Activated CD8-positive, alpha-beta memory T cell treated with anti-CD3 and anti-CD28 coated beads for 24 hours (primary cell): ENCODE data around the gene CCNL1.
"Not testable (repeated sequence)": the region's sequence is repeated elsewhere in the genome, so short reads cannot be mapped to it uniquely, and the experiment has no call there.

Source experiments
- DNase-seq: peaks from one replicate; pipeline ENCODE4 v3.0.0-alpha.2; 2020

CCNL1 gene

DNA sequence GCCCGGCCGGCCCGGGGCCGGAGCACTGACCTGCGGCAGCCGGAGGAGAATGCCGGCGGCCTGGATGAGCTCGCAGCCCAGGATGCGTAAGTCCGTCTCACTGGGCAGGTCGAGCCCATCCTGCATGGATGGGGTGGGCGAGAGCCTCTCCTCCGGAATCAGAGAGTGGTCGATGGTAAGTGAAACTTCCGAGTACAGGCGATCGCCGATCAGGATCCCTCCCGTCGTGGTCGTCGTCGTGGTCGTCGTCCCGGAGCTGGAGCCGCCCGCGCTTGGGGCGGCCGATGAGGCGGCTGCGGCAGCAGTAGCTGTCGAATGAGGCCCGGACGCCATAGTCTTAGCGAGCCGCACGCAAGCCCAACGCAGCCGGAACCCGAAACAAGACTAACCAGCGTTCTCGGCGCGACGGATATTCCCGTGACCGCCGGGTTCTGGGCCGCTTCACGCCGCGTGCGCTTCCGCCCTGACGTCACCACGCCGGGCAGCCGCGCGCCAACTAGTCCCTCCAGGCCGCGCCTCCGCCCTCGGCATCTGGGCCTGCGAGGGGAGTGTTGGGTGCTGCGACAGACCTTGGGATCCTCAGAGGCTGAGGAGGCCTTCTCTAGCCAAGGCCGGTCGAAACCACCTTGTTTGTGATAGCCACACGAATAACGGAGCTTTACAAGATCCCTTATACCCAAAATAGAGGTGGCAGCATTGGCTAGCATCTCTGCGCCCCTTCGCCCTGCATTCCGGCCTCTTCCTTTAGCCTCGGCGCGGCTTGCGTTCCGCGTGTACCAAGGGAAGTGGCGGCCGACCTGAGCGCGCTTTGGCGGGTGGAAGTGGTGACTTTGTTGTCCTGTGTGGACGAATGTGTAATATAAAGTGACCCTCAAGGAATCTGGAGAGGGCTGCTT, at the start of gene CCNL1:
Gene CCNL1, minus strand, starts transcription at position 386 of the 896 bp plus-strand sequence. Its CDS starts 53 bp downstream, at position 333.
- peak; percentile 98 for DNase-seq

DNA sequence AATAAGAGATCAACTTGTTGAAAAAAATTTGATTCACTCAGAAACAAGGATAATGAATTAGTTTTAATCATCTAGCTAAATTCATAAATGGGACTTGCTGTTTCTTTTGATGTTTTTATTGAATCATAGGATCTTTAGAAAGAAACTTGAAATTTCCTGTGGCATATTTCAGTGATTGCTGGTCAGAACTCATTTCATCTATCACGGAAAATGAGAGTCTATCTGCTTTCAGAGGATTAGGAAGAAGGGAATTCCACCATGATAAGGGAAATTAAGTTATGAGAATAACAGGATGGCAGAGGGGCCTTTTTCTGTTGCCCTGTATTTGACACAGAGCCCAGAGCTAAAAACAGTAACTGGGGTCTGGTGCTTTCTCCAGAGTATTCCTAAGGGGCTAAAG, 44.9 kb upstream of the CCNL1 start:
- DNase-seq = no peak

DNA sequence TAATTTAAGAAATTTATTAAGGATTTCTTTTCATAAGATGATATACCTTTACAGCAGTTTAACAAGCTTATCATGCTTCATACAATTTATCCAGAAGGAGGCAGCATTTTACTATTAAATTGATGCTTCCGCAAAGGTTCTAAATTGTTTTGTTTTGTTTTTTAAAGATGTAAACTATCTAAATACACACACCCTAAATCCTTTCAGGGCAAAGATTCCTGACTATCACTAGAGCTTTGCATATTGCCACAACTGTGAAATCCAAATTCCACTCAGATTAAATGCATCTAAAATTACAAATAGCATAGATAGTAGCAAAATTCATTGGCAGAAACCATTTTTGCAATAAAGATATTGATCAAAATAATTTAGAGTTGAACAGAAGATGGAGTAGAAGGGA, 44.5 kb upstream of the CCNL1 start:
- DNase-seq = no peak

DNA sequence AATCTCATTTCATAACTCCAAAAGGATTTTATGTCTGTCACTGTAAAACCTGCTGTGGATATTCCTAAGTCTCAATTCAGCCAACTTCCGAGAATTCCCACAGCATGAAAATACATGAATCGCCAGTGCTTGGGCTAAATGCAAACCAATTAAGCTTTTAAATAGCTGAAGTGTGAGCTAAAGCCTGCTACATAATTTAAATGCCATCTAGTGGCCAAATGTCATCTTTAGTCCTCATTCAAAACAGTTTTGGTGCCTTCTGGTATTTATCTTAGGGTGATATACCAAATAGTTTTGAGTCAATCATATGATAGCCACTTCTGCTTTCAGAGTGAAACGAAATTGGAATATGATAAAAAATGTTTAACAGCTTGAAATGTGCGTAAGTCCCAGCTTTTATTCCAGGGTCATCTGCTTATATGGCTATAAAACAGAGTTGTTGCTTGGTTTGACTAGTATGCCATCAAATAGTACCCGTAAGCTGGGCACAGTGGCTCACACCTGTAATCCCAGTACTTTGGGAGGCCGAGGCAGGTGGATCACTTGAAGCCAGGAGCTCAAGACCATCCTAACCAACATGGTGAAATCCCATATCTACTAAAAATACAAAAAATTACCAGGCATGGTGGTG, 41.8 kb upstream of the CCNL1 start:
- no peak for DNase-seq

DNA sequence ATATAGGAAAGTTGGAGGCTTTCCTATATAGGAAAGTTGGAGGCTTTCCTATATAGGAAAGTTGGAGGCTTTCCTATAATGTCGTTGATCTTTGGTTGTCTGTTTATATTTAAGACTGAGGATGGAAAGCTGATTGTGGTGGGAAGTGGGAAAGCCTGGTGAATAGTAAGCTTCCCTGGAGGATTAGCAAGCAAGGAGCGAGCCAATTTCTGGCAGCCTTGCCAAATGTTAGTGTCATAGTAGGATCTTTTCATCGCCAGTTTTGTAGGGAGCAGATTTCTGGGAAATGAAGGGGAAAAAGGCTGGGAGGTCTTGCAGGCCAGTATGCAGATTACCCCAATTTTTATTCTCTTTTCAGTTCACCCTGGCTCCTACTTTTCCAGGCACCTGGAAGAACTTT, 39.9 kb upstream of the CCNL1 start:
- DNase-seq = no peak

DNA sequence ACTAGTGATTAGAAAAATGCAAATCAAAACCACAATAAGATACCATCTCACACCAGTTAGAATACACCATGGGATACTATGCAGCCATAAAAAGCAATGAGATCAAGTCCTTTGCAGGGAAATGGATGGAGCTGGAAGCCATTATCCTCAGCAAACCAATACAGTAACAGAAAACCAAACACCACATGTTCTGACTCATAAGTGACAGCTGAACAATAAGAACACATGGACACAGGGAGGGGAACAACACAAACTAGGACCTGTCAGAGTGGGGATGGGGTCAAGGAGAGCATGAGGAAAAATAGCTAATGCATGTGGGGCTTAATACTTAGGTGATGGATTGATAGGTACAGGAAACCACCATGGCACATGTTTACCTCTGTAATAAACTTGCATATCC, 36.0 kb upstream of the CCNL1 start:
- no peak for DNase-seq

DNA sequence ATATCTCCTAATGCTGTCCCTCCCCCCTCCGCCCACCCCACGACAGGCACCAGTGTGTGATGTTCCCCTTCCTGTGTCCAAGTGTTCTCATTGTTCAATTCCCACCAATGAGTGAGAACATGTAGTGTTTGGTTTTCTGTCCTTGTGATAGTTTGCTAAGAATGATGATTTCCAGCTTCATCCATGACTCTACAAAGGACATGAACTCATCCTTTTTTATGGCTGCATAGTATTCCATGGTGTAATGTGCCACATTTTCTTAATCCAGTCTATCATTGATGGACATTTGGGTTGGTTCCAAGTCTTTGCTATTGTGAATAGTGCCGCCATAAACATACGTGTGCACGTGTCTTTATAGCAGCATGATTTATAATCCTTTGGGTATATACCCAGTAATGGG, 31.2 kb upstream of the CCNL1 start:
- not testable (repeated sequence) for DNase-seq

DNA sequence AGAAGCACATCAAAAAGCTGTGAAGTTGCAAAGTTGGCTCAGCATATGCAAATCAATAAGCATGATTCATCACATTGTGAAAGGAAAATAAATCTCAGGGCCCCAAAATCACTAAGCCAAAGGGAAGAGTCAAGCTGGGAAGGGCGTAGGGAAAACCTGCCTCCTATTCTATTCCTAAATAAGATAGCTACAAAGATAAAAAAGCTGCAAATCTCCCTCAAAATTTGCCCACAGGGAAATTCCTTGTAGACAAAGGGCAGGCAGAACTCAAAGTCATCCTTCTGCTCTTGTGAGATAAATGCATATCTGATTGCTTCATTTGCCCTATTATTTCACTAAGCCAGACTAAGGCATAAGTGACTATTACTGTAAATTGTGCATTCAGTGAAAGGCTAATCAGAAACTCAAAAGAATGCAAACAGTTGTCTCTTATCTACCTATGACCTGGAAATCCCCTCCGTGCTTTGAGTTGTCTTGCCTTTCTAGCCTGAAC, 30.5 kb upstream of the CCNL1 start:
- DNase-seq = no peak

DNA sequence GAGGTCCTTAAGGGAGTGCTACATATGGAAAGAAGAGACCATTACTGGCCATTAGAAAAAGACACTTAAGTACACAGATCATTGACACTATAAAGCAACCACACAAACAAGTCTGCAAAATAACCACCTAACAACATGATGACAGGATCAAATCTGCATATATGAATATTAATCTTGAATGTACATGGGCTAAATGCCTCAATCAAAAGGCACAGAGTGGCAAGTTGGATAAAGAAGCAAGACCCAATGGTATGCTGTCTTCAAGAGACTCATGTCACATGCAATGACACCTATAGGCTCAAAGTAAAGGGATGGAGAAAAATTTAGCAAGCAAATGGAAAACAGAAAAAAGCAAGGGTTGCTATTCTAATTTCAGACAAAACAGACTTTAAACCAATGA, 28.4 kb upstream of the CCNL1 start:
- DNase-seq = no peak

DNA sequence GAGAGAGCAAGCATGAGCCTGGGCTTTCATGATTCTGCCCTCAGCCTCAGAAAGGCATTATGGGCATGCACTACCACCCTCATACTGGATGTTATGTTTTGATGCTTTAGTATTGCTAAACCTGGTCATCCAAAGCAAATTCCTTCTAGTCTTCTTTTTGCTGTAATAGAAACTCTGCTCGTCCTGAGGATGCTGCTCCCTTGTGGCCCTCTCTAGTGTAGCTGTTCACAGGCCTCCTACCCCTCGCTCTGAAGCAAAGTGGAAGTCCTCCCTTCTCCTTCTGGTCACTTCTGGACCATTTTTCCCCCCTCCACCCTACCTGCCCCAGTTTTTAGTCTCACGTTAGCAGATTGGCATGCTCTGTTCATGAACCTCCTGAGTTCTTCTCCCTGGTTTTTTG, 22.9 kb upstream of the CCNL1 start:
- DNase-seq = no peak

DNA sequence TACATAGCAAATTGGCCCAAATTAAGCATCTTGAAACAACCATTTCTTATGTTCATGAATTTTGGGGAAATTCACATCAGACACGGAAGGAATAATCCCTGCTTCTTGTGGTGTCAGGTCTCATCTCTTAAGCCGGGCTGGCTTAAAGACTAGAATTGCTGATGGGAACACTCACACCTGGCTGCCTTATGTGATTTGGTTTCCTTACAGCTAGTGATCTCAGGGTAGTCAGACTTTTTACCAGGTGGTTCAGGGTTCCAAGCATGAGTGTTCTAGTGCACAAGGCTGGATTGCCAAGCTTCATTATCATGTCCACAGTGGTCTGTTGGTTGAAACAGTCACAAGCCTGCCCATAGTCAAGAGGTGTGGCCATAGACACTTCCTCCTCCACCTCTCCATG, 20.3 kb upstream of the CCNL1 start:
- no peak for DNase-seq

DNA sequence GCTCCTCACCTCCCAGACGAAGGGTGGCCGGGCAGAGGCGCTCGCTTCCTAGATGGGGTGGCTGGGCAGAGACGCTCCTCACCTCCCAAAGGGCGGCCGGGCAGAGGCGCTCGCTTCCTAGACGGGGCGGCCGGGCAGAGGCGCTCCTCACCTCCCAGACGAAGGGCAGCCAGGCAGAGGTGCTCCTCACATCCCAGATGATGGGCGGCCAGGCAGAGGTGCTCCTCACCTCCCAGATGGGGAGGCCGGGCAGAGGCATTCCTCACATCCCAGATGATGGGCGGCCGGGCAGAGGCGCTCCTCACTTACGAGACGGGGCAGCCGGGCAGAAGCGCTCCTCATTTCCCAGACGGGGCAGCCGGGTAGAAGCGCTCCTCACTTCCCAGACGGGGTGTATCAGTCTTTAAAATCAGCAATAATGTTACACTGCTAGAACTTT, 19.4 kb upstream of the CCNL1 start:
- DNase-seq = no peak

DNA sequence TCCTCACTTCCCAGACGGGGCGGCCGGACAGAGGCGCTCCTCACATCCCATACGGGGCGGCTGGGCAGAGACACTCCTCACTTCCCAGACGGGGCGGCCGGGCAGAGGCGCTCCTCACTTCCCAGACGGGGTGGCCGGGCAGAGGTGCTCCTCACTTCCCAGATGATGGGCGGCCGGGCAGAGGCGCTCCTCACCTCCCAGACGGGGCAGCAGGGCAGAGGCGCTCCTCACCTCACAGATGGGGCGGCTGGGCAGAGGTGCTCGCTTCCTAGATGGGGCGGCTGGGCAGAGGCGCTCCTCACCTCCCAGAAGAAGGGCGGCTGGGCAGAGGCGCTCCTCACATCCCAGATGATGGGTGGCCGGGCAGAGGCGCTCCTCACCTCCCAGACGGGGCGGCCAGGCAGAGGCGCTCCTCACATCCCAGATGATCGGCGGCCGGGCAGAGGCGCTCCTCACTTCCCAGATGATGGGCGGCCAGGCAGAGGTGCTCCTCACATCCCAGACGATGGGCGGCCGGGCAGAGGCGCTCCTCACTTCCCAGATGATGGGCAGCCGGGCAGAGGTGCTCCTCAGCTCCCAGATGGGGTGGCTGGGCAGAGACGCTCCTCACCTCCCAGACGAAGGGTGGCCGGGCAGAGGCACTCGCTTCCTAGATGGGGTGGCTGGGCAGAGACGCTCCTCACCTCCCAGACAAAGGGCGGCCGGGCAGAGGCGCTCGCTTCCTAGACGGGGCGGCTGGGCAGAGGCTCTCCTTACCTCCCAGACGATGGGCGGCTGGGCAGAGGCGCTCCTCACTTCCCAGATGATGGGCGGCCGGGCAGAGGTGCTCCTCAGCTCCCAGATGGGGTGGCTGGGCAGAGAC, 18.8 kb upstream of the CCNL1 start:
- DNase-seq = not testable (repeated sequence)

DNA sequence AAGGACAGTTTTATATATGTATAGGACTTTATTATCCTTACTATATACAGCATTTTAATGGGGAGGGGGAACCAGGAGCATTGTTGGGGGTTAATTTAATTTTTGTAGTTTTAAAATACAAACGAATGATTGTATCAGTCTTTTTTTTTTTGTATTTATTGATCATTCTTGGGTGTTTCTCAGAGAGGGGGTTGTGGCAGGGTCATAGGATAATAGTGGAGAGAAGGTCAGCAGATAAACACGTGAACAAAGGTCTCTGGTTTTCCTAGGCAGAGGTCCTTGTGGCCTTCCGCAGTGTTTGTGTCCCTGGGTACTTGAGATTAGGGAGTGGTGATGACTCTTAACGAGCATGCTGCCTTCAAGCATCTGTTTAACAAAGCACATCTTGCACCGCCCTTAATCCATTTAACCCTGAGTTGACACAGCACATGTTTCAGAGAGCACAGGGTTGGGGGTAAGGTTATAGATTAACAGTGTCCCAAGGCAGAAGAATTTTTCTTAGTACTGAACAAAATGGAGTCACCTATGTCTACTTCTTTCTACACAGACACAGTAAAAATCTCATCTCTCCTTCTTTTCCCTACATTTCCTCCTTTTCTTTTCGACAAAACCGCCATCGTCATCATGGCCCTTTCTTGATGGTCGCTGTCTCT, 18.0 kb upstream of the CCNL1 start:
- DNase-seq = not testable (repeated sequence)

DNA sequence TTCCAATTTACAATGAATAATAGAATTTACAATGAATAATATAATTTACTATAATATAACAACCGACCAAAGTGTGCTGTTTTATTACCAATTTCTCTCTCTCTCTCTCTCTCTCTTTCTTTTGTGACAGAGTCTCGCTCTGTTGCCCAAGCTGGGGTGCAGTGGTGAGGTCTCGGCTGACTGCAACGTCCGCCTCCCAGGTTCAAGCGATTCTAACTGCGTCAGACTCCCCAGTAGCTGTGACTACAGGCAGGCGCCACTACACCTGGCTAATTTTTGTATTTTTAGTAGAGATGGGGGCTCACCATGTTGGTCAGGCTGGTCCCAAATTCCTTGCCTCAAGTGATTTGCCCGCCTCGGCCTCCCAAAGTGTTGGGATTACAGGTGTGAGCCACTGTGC, 17.0 kb upstream of the CCNL1 start:
- no peak for DNase-seq

DNA sequence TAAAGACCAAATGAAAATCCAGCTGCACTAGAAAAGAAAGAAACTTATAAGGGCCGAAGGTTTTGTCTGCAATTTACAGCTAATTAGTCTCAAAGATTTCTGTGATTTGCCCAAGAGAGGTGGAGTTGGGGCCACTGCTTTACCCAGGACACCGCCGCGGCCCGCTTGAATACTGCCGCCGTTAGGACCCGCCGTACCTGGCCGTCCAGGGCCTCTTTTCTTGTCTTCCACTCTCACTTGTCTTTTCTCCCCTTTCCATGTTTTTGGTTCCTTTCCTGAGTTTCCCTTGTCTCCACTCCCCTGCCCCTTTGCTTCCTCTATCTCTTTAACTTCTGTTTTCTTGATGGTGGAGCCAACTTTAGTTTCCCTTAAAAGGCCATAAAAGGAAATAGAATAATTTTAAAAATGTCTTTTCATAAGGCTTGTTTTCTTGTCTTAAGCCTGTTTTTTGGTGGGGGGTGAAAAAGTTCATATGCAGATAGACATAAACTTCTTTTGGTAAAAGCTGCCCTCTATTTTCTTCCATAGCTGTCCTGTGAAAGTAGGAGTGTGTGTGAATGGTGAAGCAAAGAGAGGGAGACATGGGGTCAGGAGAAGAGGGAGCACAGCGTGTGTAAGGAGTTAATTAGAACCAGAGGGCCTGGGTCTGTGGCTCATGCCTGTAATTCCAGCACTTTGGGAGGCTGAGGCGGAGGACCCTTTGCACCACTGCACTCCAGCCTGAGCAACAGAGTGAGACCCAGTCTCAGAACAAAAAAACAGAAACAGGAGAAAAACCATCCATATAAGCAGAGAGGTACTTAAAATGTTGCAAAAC, 16.0 kb upstream of the CCNL1 start:
- DNase-seq = peak; percentile 63

DNA sequence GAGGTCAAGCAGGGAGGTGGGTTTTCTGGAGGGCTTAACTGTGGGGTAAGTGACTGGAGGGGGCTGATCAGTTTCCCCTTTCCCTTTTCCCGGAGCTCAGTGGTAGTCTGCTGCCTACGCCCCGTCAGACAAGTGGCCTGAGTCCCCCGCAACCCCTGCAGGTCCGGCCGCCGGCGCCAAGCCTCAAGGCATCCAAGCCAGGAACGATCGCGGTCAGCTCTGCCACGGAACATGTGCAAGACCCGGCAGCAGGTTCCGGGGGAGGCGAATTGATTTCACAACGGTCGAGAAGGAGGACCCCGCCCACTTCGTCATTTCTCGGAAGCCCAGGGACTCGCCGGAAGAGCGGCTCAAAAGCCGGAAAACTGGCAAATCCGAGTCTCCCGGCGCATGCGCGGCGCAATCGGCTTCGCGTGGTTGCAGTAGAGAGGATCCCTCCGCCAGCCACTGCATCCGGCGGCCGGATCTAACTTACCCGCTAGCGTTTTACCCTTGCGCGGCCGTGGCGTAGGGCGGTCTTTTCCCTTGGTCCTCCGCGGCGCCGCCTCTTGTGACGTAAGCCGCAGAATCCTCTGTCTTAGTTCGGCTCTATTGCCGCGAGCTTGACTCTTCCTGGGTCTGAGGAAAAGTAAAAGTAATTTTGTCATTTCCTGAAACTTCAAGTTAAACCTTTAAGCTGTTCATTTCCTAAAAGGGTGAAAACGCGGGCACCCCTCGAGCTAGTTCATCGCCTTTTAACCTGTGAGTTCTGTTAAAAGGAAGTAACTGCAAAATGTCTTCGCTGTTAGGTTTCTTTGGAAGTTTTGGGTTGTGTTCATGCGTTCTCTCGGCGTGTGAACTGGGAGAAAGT, 14.9 kb upstream of the CCNL1 start:
- DNase-seq = peak; percentile 96

DNA sequence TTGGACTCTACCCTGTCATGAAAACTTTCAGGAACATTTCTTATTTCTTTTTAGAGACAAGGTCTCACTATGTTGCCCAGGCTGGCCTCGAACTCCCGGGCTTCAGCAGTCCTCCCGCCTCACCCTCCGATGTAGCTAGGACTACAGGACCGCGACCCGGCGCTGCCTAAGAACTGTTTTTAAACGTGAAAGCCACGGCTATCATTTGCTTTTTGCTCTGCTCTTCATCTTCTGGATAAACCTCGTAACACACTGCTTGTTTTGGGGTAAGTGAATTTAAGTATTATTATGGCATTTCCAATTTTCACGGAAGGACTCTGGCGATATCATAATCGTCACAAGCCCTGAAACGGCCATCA, 14.3 kb upstream of the CCNL1 start:
- DNase-seq = no peak

DNA sequence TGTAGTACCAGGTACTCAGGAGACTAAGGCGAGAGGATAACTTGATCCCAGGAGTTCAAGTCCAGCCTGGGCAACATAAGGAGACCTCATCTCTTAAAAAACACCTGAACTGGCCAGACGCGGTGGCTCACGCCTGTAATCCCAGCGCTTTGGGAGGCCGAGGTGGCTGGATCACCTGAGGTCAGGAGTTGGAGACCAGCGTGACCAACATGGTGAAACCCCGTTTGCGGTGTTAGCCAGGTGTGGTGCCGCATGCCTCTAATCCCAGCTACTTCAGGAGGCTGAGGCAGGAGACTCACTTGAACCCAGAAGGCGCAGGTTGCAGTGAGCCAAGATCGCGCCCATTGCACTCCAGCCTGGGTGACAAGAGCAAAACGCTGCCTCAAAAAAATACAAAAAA, 13.4 kb upstream of the CCNL1 start:
- not testable (repeated sequence) for DNase-seq

DNA sequence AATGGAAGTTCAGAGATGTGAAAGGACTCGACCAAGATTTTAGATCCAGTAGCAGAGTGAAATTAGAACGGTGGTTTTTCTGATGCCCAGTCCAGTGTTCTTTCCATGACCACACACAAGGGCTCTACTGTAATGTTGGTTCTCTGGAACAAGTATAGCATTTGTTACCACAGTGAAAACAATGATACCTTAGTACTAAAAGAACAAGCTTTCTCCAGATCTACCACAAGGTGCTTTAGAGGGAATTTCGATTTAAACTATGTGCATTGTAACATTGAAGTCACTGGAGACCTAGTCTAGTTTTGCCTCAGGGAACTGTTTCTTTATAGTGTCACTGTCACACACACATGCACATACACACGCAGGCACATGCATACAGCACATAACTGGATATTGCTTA, 12.8 kb upstream of the CCNL1 start:
- no peak for DNase-seq

DNA sequence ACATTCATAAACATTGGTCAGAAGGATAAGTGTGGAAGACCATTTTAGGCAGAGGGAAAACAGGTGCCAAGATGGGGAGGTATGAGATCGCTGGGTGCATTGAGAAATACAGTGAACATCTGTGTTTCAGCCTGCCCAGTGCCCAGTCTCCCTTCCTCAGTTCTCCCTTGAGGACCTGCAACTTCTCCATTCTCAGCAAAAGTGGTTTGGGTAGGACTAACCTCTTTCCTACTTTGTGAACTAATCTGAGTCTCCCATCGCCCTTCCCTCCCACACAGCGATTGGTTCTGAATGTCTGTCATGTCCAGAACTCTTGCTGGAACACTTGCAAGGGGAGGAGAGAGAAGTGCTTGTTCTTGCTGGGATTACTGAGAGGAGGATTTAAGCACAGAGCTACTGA, 10.9 kb upstream of the CCNL1 start:
- no peak for DNase-seq
